Measurements from ENCODE around the gene SERPINH1. TPM values are rescaled to one million over a fixed set of nuclear protein-coding genes. Genes with fewer than 3 reads are reported as not detected.

Gene SERPINH1
- total and polyA plus RNA-seq, 2 of the 13 experiments (the other 11 are each of a cell fraction or from before 2014, with no cell fraction given), result 83.6 to 83.8 TPM

- TF ChIP-seq ZNF724P (CRISPR knock-in tag; IDR thresholded peaks at IDR 0.05; ENCODE audit: borderline replicate concordance) (no peak), KDM3A (CRISPR knock-in tag; IDR thresholded peaks at IDR 0.05; ENCODE audit: low read depth) (no peak), PLSCR1 (CRISPR knock-in tag; IDR thresholded peaks at IDR 0.05; ENCODE audit: borderline replicate concordance) (no peak), POLR2AphosphoS5 (IDR thresholded peaks at IDR 0.05; ENCODE audit: low read depth, low read length) (no peak), ZNF205 (CRISPR knock-in tag; IDR thresholded peaks at IDR 0.05) (no peak), ZNF766 (CRISPR knock-in tag; IDR thresholded peaks at IDR 0.05; ENCODE audit: borderline replicate concordance) (no peak), EP300 (IDR thresholded peaks at IDR 0.05; ENCODE audit: low read depth in 2 of 2, low read length in 2 of 2) (peak in 1 of 2 experiments; percentile 23; a peak in 1 of 4 replicates), EP300 (CRISPR knock-in tag; IDR thresholded peaks at IDR 0.05; ENCODE audit: borderline replicate concordance) (no peak), ZNF570 (CRISPR knock-in tag; IDR thresholded peaks at IDR 0.05; ENCODE audit: borderline replicate concordance) (no peak), XBP1 (CRISPR knock-in tag; IDR thresholded peaks at IDR 0.05) (no peak), KDM1A (CRISPR knock-in tag; IDR thresholded peaks at IDR 0.05) (no peak), ZNF710 (CRISPR knock-in tag; IDR thresholded peaks at IDR 0.05; ENCODE audit: borderline replicate concordance) (no peak), HOXA9 (CRISPR knock-in tag; IDR thresholded peaks at IDR 0.05; ENCODE audit: borderline replicate concordance) (no peak), MXI1 (IDR thresholded peaks at IDR 0.05; ENCODE audit: borderline replicate concordance, low read depth, low read length) (no peak), ZSCAN25 (CRISPR knock-in tag; IDR thresholded peaks at IDR 0.05) (no peak), RXRB (CRISPR knock-in tag; IDR thresholded peaks at IDR 0.05; ENCODE audit: borderline replicate concordance) (no peak), GRHL1 (CRISPR knock-in tag; conservative IDR thresholded peaks at IDR 0.05) (no peak), ZNF33A (CRISPR knock-in tag; IDR thresholded peaks at IDR 0.05; ENCODE audit: borderline replicate concordance) (no peak), MAFF (IDR thresholded peaks at IDR 0.05; ENCODE audit: low read depth, low read length) (no peak), ZNF446 (CRISPR knock-in tag; IDR thresholded peaks at IDR 0.05) (no peak), PHF21A (CRISPR knock-in tag; IDR thresholded peaks at IDR 0.05) (no peak), SMAD3 (CRISPR knock-in tag; IDR thresholded peaks at IDR 0.05) (no peak), MED13 (CRISPR knock-in tag; IDR thresholded peaks at IDR 0.05) (no peak), PATZ1 (CRISPR knock-in tag; IDR thresholded peaks at IDR 0.05) (no peak), FOXO4 (CRISPR knock-in tag; conservative IDR thresholded peaks at IDR 0.05) (no peak)
Measured at GRCh38 chr11:75588051-75588481, 26.0 kb downstream of the SERPINH1 start (continued).

Measured in HepG2 (cell line).